Urinary bladder (tissue), 4 donors: ENCODE results near the gene SREBF1. TPM values are rescaled to one million over a fixed set of nuclear protein-coding genes. Genes with fewer than 3 reads are reported as not detected.

Source experiments
- DNase-seq: peaks from one replicate; pipeline ENCODE4 v3.0.0-alpha.2; 2015; ENCODE audit errors: extremely low spot score
- H3K27ac ChIP-seq: one replicate; pipeline ENCODE4 v1.5.1; 2013; ENCODE audit warnings: low read depth, mild to moderate bottlenecking, moderate library complexity
- H3K36me3 ChIP-seq: one replicate; pipeline ENCODE4 v1.6.1; 2013; ENCODE audit warnings: mild to moderate bottlenecking, moderate library complexity; ENCODE audit not compliant: insufficient read depth
- H3K4me1 ChIP-seq: one replicate; pipeline ENCODE4 v1.6.1; 2013; ENCODE audit warnings: mild to moderate bottlenecking, moderate library complexity; ENCODE audit not compliant: insufficient read depth
- H3K4me3 ChIP-seq: one replicate; pipeline ENCODE4 v1.5.1; 2013; ENCODE audit warnings: low read depth, low read length
- WGBS: extraction: QIAGEN DNeasy Blood & Tissue Kit; methylation state at CpG from one replicate; pipeline ENCODE4 v1.1.7; 2013; 5-methylcytosine and 5-hydroxymethylcytosine counted together
- polyA plus RNA-seq: library from polyadenylated mRNA; stranded (reverse); fragments of 200-250 nt; gene quantifications from one replicate; pipeline ENCODE4 v1.2.3, GENCODE V29; 2013
- total RNA-seq: library from RNA; depleted of rRNA; stranded (reverse); fragments of >200 nt; gene quantifications from one replicate; pipeline ENCODE4 v1.2.3, GENCODE V29; 2014
- donor health status: healthy with polysubstance abuse.
- donor health status: healthy.

SREBF1 gene
- total RNA-seq (21.1 TPM), polyA plus RNA-seq (56.2 TPM)

- Histone ChIP-seq H3K36me3 (no peaks in the 10 kb centered on the region), H3K4me1 (no peaks in the 10 kb centered on the region), H3K27ac (peak within 1 kb of the TSS; percentile 99), H3K4me3 (peak within 1 kb of the TSS; percentile 80)
- no peak for DNase-seq
- WGBS = 3% methylated on average over 52 of the region's 52 CpGs
These were observed at the start of gene SREBF1 for GRCh38 chr17:17836818-17837379. SREBF1 (minus strand) TSS chr17:17836986; CDS start chr17:17836817, 169 bp downstream.

- Histone ChIP-seq H3K27ac (no peak overlapping the region), H3K4me1 (no peaks in the 10 kb centered on the region), H3K36me3 (no peaks in the 10 kb centered on the region), H3K4me3 (no peak overlapping the region)
- whole genome bisulfite sequencing = 77% methylated on average over 6 of the region's 6 CpGs
- no peak for DNase-seq
These were observed 49.4 kb upstream of the SREBF1 start for GRCh38 chr17:17886226-17886625.

GRCh38 chr17:17884391-17885357 is 47.9 kb upstream of the SREBF1 start:
- no peak for DNase-seq
- H3K36me3 ChIP-seq = no peaks in the 10 kb centered on the region
- no peak overlapping the region for H3K4me3 ChIP-seq
- H3K4me1 ChIP-seq = no peaks in the 10 kb centered on the region
- H3K27ac ChIP-seq = no peak overlapping the region
- WGBS = 95% methylated on average over 16 of the region's 16 CpGs

- no peaks in the 10 kb centered on the region for H3K4me1 ChIP-seq
- no peak overlapping the region for H3K27ac ChIP-seq
- no peak for DNase-seq
- H3K36me3 ChIP-seq = no peaks in the 10 kb centered on the region
- H3K4me3 ChIP-seq = no peak overlapping the region
- 91% methylated on average over 3 of the region's 3 CpGs for WGBS
These were observed 47.0 kb upstream of the SREBF1 start for GRCh38 chr17:17883801-17884200.

- no peaks in the 10 kb centered on the region for H3K36me3 ChIP-seq
- DNase-seq = no peak
- 92% methylated on average over 8 of the region's 8 CpGs for WGBS
- no peak overlapping the region for H3K27ac ChIP-seq
- H3K4me3 ChIP-seq = no peak overlapping the region
- H3K4me1 ChIP-seq = no peaks in the 10 kb centered on the region
These were observed 45.3 kb upstream of the SREBF1 start for GRCh38 chr17:17882082-17882581.

GRCh38 chr17:17880577-17881196 is 43.9 kb upstream of the SREBF1 start:
- H3K36me3 ChIP-seq = no peaks in the 10 kb centered on the region
- WGBS = 96% methylated on average over 8 of the region's 8 CpGs

GRCh38 chr17:17877529-17878358 is 41.0 kb upstream of the SREBF1 start:
- no peak overlapping the region for H3K4me3 ChIP-seq
- no peaks in the 10 kb centered on the region for H3K36me3 ChIP-seq
- peak overlapping the region; percentile 61 for H3K27ac ChIP-seq
- peak; percentile 87 for DNase-seq
- WGBS = 13% methylated on average over 14 of the region's 14 CpGs
- H3K4me1 ChIP-seq = no peaks in the 10 kb centered on the region

More at GRCh38 chr17:17880577-17881196, 43.9 kb upstream of the SREBF1 start:
- DNase-seq = no peak
- no peaks in the 10 kb centered on the region for H3K4me1 ChIP-seq
- H3K4me3 ChIP-seq = no peak overlapping the region
- H3K27ac ChIP-seq = no peak overlapping the region

- DNase-seq = peak; percentile 59
- 35% methylated on average over 6 of the region's 6 CpGs for WGBS
- Histone ChIP-seq H3K36me3 (no peaks in the 10 kb centered on the region), H3K27ac (peak overlapping the region; percentile 61), H3K4me1 (no peaks in the 10 kb centered on the region), H3K4me3 (no peak overlapping the region)
These were observed 40.3 kb upstream of the SREBF1 start for GRCh38 chr17:17876959-17877528.

- Histone ChIP-seq H3K36me3 (no peaks in the 10 kb centered on the region), H3K27ac (no peak overlapping the region), H3K4me1 (no peaks in the 10 kb centered on the region), H3K4me3 (no peak overlapping the region)
- DNase-seq = no peak
- 26% methylated on average over 1 of the region's 1 CpG for WGBS
These were observed 37.7 kb upstream of the SREBF1 start for GRCh38 chr17:17874478-17874877.

GRCh38 chr17:17873450-17873991 is 36.7 kb upstream of the SREBF1 start:
- H3K36me3 ChIP-seq = no peaks in the 10 kb centered on the region
- WGBS = 82% methylated on average over 8 of the region's 8 CpGs
- DNase-seq = no peak
- no peak overlapping the region for H3K4me3 ChIP-seq
- no peak overlapping the region for H3K27ac ChIP-seq
- no peaks in the 10 kb centered on the region for H3K4me1 ChIP-seq

- no peaks in the 10 kb centered on the region for H3K4me1 ChIP-seq
- no peak overlapping the region for H3K27ac ChIP-seq
- no peaks in the 10 kb centered on the region for H3K36me3 ChIP-seq
- WGBS = 90% methylated on average over 9 of the region's 9 CpGs
- no peak overlapping the region for H3K4me3 ChIP-seq
- DNase-seq = no peak
These were observed 36.0 kb upstream of the SREBF1 start for GRCh38 chr17:17872547-17873345.

GRCh38 chr17:17871913-17872312 is 35.1 kb upstream of the SREBF1 start:
- 92% methylated on average over 3 of the region's 3 CpGs for WGBS
- H3K36me3 ChIP-seq = no peaks in the 10 kb centered on the region
- H3K4me1 ChIP-seq = no peaks in the 10 kb centered on the region
- no peak for DNase-seq
- H3K27ac ChIP-seq = no peak overlapping the region
- H3K4me3 ChIP-seq = no peak overlapping the region
